DOHH2 (cell line): Measurements from ENCODE around the gene MACROD2.

ENCODE experiments used
- H3F3A ChIP-seq: fragments of 200-600 bp; sonication (generic), shearing (Covaris generic); 2 replicates; pipeline ENCODE4 v1.6.0; 2016; ENCODE audit warnings: antibody characterized with exemption, mild to moderate bottlenecking; ENCODE audit not compliant: control insufficient read depth, insufficient read depth
- H3K27ac ChIP-seq: fragments of 200-600 bp; sonication (generic); 2 replicates; pipeline ENCODE4 v1.5.1; 2014; ENCODE audit warnings: low read depth, mild to moderate bottlenecking, low read length, moderate library complexity
- H3K27me3 ChIP-seq: fragments of 200-600 bp; sonication (generic); 2 replicates; pipeline ENCODE4 v1.6.1; 2014; ENCODE audit warnings: mild to moderate bottlenecking, low read length, mixed read lengths; ENCODE audit not compliant: control insufficient read depth
- H3K36me3 ChIP-seq: fragments of 200-600 bp; sonication (generic); 2 replicates; pipeline ENCODE4 v1.6.1; 2014; ENCODE audit warnings: mild to moderate bottlenecking, low read length, moderate library complexity, mixed read lengths; ENCODE audit not compliant: control insufficient read depth
- H3K4me1 ChIP-seq: fragments of 200-600 bp; sonication (generic); 2 replicates; pipeline ENCODE4 v1.6.1; 2014; ENCODE audit warnings: mild to moderate bottlenecking, low read length, mixed read lengths; ENCODE audit not compliant: control insufficient read depth
- H3K4me2 ChIP-seq: fragments of 200-600 bp; sonication (generic); 2 replicates; pipeline ENCODE4 v1.6.0; 2014; ENCODE audit warnings: mild to moderate bottlenecking, low read length, moderate library complexity
- H3K4me3 ChIP-seq: fragments of 200-600 bp; sonication (generic); 2 replicates; pipeline ENCODE4 v1.5.1; 2014; ENCODE audit warnings: mild to moderate bottlenecking, low read length, mixed read lengths
- H3K79me2 ChIP-seq: fragments of 200-600 bp; sonication (generic); 2 replicates; pipeline ENCODE4 v1.6.1; 2014; ENCODE audit warnings: mild to moderate bottlenecking, low read length, mixed read lengths; ENCODE audit not compliant: control insufficient read depth
- H3K9me2 ChIP-seq: fragments of 200-600 bp; sonication (generic); replicated peaks from 2 replicates; pipeline ENCODE4 v1.6.1; 2014; ENCODE audit warnings: mild to moderate bottlenecking, low read length, mixed read lengths; ENCODE audit not compliant: control insufficient read depth
- H3K9me3 ChIP-seq: fragments of 200-600 bp; sonication (generic); 2 replicates; pipeline ENCODE4 v1.6.1; 2014; ENCODE audit warnings: antibody characterized with exemption, low read length, mixed read lengths; ENCODE audit not compliant: control insufficient read depth, insufficient read depth
- H4K20me1 ChIP-seq: fragments of 200-600 bp; sonication (generic); 2 replicates; pipeline ENCODE4 v1.6.0; 2014; ENCODE audit warnings: low read depth, mild to moderate bottlenecking, antibody characterized with exemption, low read length, moderate library complexity; ENCODE audit not compliant: control insufficient read depth, insufficient read depth
- CTCF ChIP-seq: fragments of 200-600 bp; sonication (generic); IDR thresholded peaks from one replicate; pipeline ENCODE4 v1.5.1; 2014; ENCODE audit warnings: antibody characterized with exemption, mild to moderate bottlenecking, low read depth, low read length; ENCODE audit not compliant: poor library complexity, severe bottlenecking
- EZH2phosphoT487 ChIP-seq: fragments of 200-600 bp; sonication (generic); IDR thresholded peaks from 2 replicates; pipeline ENCODE4 v1.6.1; 2017; ENCODE audit warnings: borderline replicate concordance, mild to moderate bottlenecking, antibody characterized with exemption, low read length, moderate library complexity, mixed read lengths

The MACROD2 gene

GRCh38 chr20:14951105-14951504, 955.8 kb downstream of the MACROD2 start:
- no peaks in the 10 kb centered on the region for H3K36me3 ChIP-seq
- no peaks in the 10 kb centered on the region; the same call in 1 of the 2 replicates for H3K9me2 ChIP-seq
- H3K9me3 ChIP-seq, result no peaks in the 10 kb centered on the region
- H4K20me1 ChIP-seq, result no peaks in the 10 kb centered on the region
- H3K79me2 ChIP-seq, result no peaks in the 10 kb centered on the region
- no peak overlapping the region for H3K27ac ChIP-seq
- no peak overlapping the region for H3K4me3 ChIP-seq
- TF ChIP-seq CTCF, result no peak
- TF ChIP-seq EZH2phosphoT487, result no peak
- no peaks in the 10 kb centered on the region for H3K4me1 ChIP-seq
- no peaks in the 10 kb centered on the region for H3K27me3 ChIP-seq
- H3K4me2 ChIP-seq, result no peak overlapping the region
- no peaks in the 10 kb centered on the region for H3F3A ChIP-seq

- no peaks in the 10 kb centered on the region for H3K4me1 ChIP-seq
- H3K27ac ChIP-seq, result no peak overlapping the region
- H3K27me3 ChIP-seq, result no peaks in the 10 kb centered on the region
- H3K79me2 ChIP-seq, result no peaks in the 10 kb centered on the region
- H3F3A ChIP-seq, result no peaks in the 10 kb centered on the region
- no peaks in the 10 kb centered on the region; the same call in 1 of the 2 replicates for H3K9me2 ChIP-seq
- H4K20me1 ChIP-seq, result no peaks in the 10 kb centered on the region
- TF ChIP-seq CTCF, result no peak
- TF ChIP-seq EZH2phosphoT487, result no peak
- no peaks in the 10 kb centered on the region for H3K36me3 ChIP-seq
- no peak overlapping the region for H3K4me3 ChIP-seq
- H3K4me2 ChIP-seq, result no peak overlapping the region
- no peaks in the 10 kb centered on the region for H3K9me3 ChIP-seq
Measured at GRCh38 chr20:14951707-14952418, 956.5 kb downstream of the MACROD2 start.

GRCh38 chr20:14953736-14954135, 958.4 kb downstream of the MACROD2 start:
- Histone ChIP-seq H3K4me2 (no peak overlapping the region), H3K4me3 (no peak overlapping the region), H4K20me1 (no peaks in the 10 kb centered on the region), H3K36me3 (no peaks in the 10 kb centered on the region), H3K27ac (no peak overlapping the region), H3K9me2 (no peaks in the 10 kb centered on the region; the same call in 1 of the 2 replicates), H3K79me2 (no peaks in the 10 kb centered on the region), H3F3A (no peaks in the 10 kb centered on the region), H3K9me3 (no peaks in the 10 kb centered on the region), H3K27me3 (no peaks in the 10 kb centered on the region), H3K4me1 (no peaks in the 10 kb centered on the region)
- TF ChIP-seq EZH2phosphoT487, result no peak
- TF ChIP-seq CTCF, result no peak

GRCh38 chr20:14955399-14955798, 960.1 kb downstream of the MACROD2 start:
- H3K79me2 ChIP-seq, result no peaks in the 10 kb centered on the region
- H3K4me2 ChIP-seq, result no peak overlapping the region
- no peaks in the 10 kb centered on the region for H3F3A ChIP-seq
- H3K27ac ChIP-seq, result no peak overlapping the region
- H3K9me3 ChIP-seq, result no peaks in the 10 kb centered on the region
- no peak overlapping the region for H3K4me3 ChIP-seq
- no peaks in the 10 kb centered on the region; the same call in 1 of the 2 replicates for H3K9me2 ChIP-seq
- H3K27me3 ChIP-seq, result no peaks in the 10 kb centered on the region
- no peak for TF ChIP-seq CTCF
- TF ChIP-seq EZH2phosphoT487, result no peak
- no peaks in the 10 kb centered on the region for H4K20me1 ChIP-seq
- no peaks in the 10 kb centered on the region for H3K4me1 ChIP-seq
- H3K36me3 ChIP-seq, result no peaks in the 10 kb centered on the region
